NCI-H446 (cell line): Measurements from ENCODE around the gene FAM13B.

Source experiments
- DNase-seq, 2 experiments: peaks; one replicate each; lab custom pipeline; 2025; lab: John Stamatoyannopoulos, UW

The FAM13B gene

DNA sequence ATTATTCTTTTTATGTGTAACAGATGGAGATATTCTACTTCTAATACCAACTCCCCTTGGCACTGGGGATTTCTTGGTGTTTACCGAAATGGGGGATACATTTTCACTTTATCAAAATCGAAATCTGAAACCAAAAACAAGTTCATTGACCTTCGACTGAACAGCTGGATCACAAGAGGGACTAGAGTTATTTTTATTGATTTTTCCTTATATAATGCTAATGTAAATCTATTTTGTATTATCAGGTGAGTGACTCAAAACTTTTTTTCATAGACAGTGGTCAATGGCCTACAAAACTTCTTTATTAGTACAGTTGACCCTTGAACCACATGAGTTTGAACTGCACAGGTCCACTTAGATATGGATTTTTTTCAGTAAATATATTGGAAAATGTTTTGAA, 133.4 kb downstream of the FAM13B start:
- no peak for DNase-seq

- DNase-seq, result no peak
Observed at GRCh38 chr5:137896560-137896959, 136.3 kb downstream of the FAM13B start.

DNA sequence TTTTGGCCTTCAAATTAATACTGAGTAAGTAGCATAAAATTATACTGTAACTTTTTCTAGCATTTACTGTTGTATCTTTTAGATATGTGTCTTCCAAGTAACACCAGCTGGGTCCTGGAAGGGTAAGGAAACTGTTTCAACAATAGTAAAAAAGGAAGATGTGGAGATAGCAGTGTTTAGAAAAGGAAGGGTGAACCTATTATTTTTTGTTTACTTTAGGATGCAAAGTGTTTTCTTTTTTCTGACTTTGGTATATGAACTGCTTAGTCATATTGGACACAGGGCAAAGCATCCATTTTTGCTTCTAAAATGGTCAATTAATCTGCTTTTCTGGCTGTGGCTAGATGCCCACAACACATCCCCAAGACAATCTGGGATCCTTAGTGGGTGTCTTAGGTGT, 138.3 kb downstream of the FAM13B start:
- no peak for DNase-seq

DNA sequence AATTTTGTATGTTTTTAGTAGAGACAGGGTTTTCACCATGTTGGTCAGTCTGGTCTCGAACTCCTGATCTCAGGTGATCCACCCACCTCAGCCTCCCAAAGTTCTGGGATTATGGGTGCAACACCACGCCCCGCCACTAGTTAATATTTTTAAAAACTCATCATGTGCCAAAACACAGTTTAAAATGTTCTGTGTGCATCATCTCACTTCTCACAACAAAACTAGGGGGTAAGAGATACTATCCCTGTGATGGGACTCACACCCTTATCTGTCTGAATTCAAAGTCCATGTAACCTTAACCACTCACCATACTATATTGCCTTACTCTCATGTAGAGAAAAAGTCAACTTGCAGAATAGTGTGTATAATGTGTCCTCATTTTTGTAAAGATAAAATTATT, 141.0 kb downstream of the FAM13B start:
- DNase-seq, result no peak

GRCh38 chr5:137890845-137891244, 142.0 kb downstream of the FAM13B start:
- DNase-seq, result no peak

- no peak for DNase-seq
Observed at GRCh38 chr5:137888863-137889759, 143.8 kb downstream of the FAM13B start, which contains the start of gene PKD2L2. Gene PKD2L2, plus strand, starts transcription at chr5:137889457. Its CDS starts 35 bp downstream, at chr5:137889492.

DNA sequence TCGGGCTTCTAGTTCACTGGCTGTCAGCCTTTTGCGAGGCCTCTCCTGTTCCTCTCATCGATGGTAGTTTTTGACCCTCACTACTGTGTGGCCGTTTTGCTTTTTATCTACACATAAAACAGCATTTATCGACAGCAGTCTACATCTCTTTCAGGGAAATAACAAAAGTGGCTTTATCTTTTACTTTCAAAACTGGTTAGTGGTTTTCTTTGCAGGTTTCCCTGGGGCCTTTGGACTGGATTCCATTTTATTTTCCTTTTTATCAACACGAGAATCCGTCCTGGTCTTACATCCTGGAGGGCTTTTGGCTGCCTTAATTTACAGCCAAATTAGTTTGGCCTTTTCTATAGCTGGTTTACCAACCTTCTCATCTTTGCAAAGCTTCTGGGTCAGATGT, 144.4 kb downstream of the FAM13B start:
- no peak for DNase-seq
